Activated CD4-positive, alpha-beta T cell treated with anti-CD3 and anti-CD28 coated beads for 48 hours (primary cell): ENCODE measurements around the gene BRD3OS.

Experiments
- DNase-seq: peaks from one replicate; pipeline ENCODE4 v3.0.0-alpha.2; 2020

Gene BRD3OS

GRCh38 chr9:133989625-133990365, 35.5 kb upstream of the BRD3OS start:
- DNase-seq: no peak

- no peak for DNase-seq
Measured at GRCh38 chr9:133990366-133991213, 34.7 kb upstream of the BRD3OS start.

- no peak for DNase-seq
Measured at GRCh38 chr9:133991214-133991921, 33.9 kb upstream of the BRD3OS start.

GRCh38 chr9:133991964-133992779, 33.1 kb upstream of the BRD3OS start, which contains the start of gene VAV2:
Gene VAV2 (minus strand): TSS chr9:133992324. CDS start chr9:133992278, 46 bp downstream.
- peak; percentile 42 for DNase-seq

GRCh38 chr9:133992780-133993634, 32.3 kb upstream of the BRD3OS start:
- DNase-seq: peak; percentile 77

- DNase-seq: no peak
Measured at GRCh38 chr9:133993635-133994253, 31.5 kb upstream of the BRD3OS start.

- peak; percentile 84 for DNase-seq
Measured at GRCh38 chr9:133994353-133995011, 30.8 kb upstream of the BRD3OS start.

- no peak for DNase-seq
Measured at GRCh38 chr9:133995012-133995896, 30.0 kb upstream of the BRD3OS start.

- DNase-seq: no peak
Measured at GRCh38 chr9:133996531-133997520, 28.5 kb upstream of the BRD3OS start.

- DNase-seq: no peak
Measured at GRCh38 chr9:133997584-133997983, 27.7 kb upstream of the BRD3OS start.

- DNase-seq: no peak
Measured at GRCh38 chr9:133998915-133999595, 26.2 kb upstream of the BRD3OS start.

GRCh38 chr9:133999851-134000265, 25.4 kb upstream of the BRD3OS start:
- no peak for DNase-seq

- DNase-seq: no peak
Measured at GRCh38 chr9:134002796-134003195, 22.5 kb upstream of the BRD3OS start.

- DNase-seq: no peak
Measured at GRCh38 chr9:134003237-134003636, 22.0 kb upstream of the BRD3OS start.

- no peak for DNase-seq
Measured at GRCh38 chr9:134004131-134004873, 21.0 kb upstream of the BRD3OS start.

- no peak for DNase-seq
Measured at GRCh38 chr9:134004881-134005280, 20.4 kb upstream of the BRD3OS start.

GRCh38 chr9:134005381-134005780, 19.9 kb upstream of the BRD3OS start:
- no peak for DNase-seq
